Osteoblast (primary cell): ENCODE measurements around the gene LRP8. TPM values are rescaled to one million over a fixed set of nuclear protein-coding genes. Genes with fewer than 3 reads are reported as not detected.
A peak's percentile ranks its signal among the peaks of the same experiment; 100 is the strongest.
"Not testable (repeated sequence)": the region's sequence is repeated elsewhere in the genome, so short reads cannot be mapped to it uniquely, and the experiment has no call there.

Experiments
- DNase-seq: peaks from one replicate; pipeline ENCODE4 v3.0.0; 2011; ENCODE audit warnings: low spot score, mixed read lengths; ENCODE audit not compliant: insufficient read length; ENCODE audit errors: missing footprints
- H2AFZ ChIP-seq: 2 replicates; pipeline ENCODE4 v1.6.0; 2011; ENCODE audit warnings: mild to moderate bottlenecking, low read length
- H3K27ac ChIP-seq: 2 replicates; pipeline ENCODE4 v1.5.1; 2011; ENCODE audit warnings: mild to moderate bottlenecking, low read depth, low read length, moderate library complexity
- H3K27me3 ChIP-seq: 2 replicates; pipeline ENCODE4 v1.6.0; 2012; ENCODE audit warnings: mild to moderate bottlenecking, control low read depth, inconsistent platforms, low read length, moderate library complexity; ENCODE audit not compliant: insufficient read depth
- H3K36me3 ChIP-seq: 2 replicates; pipeline ENCODE4 v1.5.1; 2011; ENCODE audit warnings: mild to moderate bottlenecking, low read length, control low read depth, moderate library complexity; ENCODE audit not compliant: insufficient read depth
- H3K4me1 ChIP-seq: 2 replicates; pipeline ENCODE4 v1.5.1; 2011; ENCODE audit warnings: mild to moderate bottlenecking, low read length, control low read depth, moderate library complexity; ENCODE audit not compliant: insufficient read depth
- H3K4me2 ChIP-seq: 2 replicates; pipeline ENCODE4 v1.6.0; 2011; ENCODE audit warnings: mild to moderate bottlenecking, low read length; ENCODE audit not compliant: insufficient read depth
- H3K4me3 ChIP-seq: fragments of 200-600 bp; sonication (generic); 3 replicates; pipeline ENCODE4 v1.5.1; 2012; ENCODE audit warnings: mild to moderate bottlenecking, low read length, inconsistent platforms; ENCODE audit not compliant: insufficient read depth
- H3K79me2 ChIP-seq: 2 replicates; pipeline ENCODE4 v1.6.0; 2012; ENCODE audit warnings: mild to moderate bottlenecking, low read length, control low read depth, inconsistent platforms; ENCODE audit not compliant: insufficient read depth
- H3K9me3 ChIP-seq: 2 replicates; pipeline ENCODE4 v1.5.1; 2011; ENCODE audit warnings: low read depth, low read length, control low read depth
- H4K20me1 ChIP-seq: 2 replicates; pipeline ENCODE4 v1.6.0; 2012; ENCODE audit warnings: mild to moderate bottlenecking, low read length, control low read depth; ENCODE audit not compliant: insufficient read depth
- total RNA-seq: library from RNA; depleted of rRNA; stranded (reverse); fragments of >200 nt; gene quantifications from 2 replicates; pipeline ENCODE4 v1.2.3, GENCODE V29; 2012
- TF ChIP-seq, protein P1 (sequence below): IDR thresholded peaks from 2 replicates; pipeline ENCODE4 v1.5.1; 2011; ENCODE audit warnings: mild to moderate bottlenecking, low read depth, low read length, moderate library complexity; ENCODE audit errors: extremely low read depth

The LRP8 gene
- total RNA-seq, 1 donor, result 11.2 TPM

DNA sequence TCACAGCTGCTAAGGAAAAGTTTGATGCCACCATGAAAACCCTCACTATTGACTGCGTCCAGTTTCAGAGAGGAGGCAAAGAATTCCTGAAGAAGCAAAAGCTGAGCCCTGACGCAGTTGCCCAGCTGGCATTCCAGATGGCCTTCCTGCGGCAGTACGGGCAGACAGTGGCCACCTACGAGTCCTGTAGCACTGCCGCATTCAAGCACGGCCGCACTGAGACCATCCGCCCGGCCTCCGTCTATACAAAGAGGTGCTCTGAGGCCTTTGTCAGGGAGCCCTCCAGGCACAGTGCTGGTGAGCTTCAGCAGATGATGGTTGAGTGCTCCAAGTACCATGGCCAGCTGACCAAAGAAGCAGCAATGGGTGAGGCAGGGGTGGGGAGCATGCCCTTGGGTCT, 116.9 kb downstream of the LRP8 start:
- Histone ChIP-seq H3K27ac (no peak overlapping the region), H3K4me3 (no peak overlapping the region), H3K36me3 (peaks cover 69% of the 10 kb centered on the region), H3K9me3 (peaks cover 2% of the 10 kb centered on the region), H3K4me2 (no peak overlapping the region), H3K4me1 (peaks cover 9% of the 10 kb centered on the region), H4K20me1 (no peaks in the 10 kb centered on the region), H2AFZ (no peak overlapping the region), H3K79me2 (peaks cover 2% of the 10 kb centered on the region), H3K27me3 (no peaks in the 10 kb centered on the region)
- DNase-seq, result no peak
- TF ChIP-seq, protein P1, sequence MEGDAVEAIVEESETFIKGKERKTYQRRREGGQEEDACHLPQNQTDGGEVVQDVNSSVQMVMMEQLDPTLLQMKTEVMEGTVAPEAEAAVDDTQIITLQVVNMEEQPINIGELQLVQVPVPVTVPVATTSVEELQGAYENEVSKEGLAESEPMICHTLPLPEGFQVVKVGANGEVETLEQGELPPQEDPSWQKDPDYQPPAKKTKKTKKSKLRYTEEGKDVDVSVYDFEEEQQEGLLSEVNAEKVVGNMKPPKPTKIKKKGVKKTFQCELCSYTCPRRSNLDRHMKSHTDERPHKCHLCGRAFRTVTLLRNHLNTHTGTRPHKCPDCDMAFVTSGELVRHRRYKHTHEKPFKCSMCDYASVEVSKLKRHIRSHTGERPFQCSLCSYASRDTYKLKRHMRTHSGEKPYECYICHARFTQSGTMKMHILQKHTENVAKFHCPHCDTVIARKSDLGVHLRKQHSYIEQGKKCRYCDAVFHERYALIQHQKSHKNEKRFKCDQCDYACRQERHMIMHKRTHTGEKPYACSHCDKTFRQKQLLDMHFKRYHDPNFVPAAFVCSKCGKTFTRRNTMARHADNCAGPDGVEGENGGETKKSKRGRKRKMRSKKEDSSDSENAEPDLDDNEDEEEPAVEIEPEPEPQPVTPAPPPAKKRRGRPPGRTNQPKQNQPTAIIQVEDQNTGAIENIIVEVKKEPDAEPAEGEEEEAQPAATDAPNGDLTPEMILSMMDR, result no peak

GRCh38 chr1:53210352-53210751, 117.5 kb downstream of the LRP8 start:
- Histone ChIP-seq H3K36me3 (peaks cover 70% of the 10 kb centered on the region), H2AFZ (no peak overlapping the region), H3K4me3 (no peak overlapping the region), H3K4me2 (no peak overlapping the region), H4K20me1 (no peaks in the 10 kb centered on the region), H3K27me3 (no peaks in the 10 kb centered on the region), H3K9me3 (peaks cover 2% of the 10 kb centered on the region), H3K4me1 (peaks cover 9% of the 10 kb centered on the region), H3K27ac (no peak overlapping the region), H3K79me2 (peaks cover 5% of the 10 kb centered on the region)
- TF ChIP-seq, protein P1, result no peak
- DNase-seq, result no peak

GRCh38 chr1:53207726-53208125, 120.1 kb downstream of the LRP8 start:
- Histone ChIP-seq H3K27me3 (no peaks in the 10 kb centered on the region), H3K27ac (peak overlapping the region; percentile 24), H3K4me1 (peaks cover 9% of the 10 kb centered on the region), H3K79me2 (peaks cover 5% of the 10 kb centered on the region), H3K4me2 (no peak overlapping the region), H4K20me1 (no peaks in the 10 kb centered on the region), H3K4me3 (no peak overlapping the region), H3K36me3 (peaks cover 75% of the 10 kb centered on the region), H2AFZ (no peak overlapping the region), H3K9me3 (peaks cover 2% of the 10 kb centered on the region)
- DNase-seq, result no peak
- TF ChIP-seq, protein P1, result no peak

DNA sequence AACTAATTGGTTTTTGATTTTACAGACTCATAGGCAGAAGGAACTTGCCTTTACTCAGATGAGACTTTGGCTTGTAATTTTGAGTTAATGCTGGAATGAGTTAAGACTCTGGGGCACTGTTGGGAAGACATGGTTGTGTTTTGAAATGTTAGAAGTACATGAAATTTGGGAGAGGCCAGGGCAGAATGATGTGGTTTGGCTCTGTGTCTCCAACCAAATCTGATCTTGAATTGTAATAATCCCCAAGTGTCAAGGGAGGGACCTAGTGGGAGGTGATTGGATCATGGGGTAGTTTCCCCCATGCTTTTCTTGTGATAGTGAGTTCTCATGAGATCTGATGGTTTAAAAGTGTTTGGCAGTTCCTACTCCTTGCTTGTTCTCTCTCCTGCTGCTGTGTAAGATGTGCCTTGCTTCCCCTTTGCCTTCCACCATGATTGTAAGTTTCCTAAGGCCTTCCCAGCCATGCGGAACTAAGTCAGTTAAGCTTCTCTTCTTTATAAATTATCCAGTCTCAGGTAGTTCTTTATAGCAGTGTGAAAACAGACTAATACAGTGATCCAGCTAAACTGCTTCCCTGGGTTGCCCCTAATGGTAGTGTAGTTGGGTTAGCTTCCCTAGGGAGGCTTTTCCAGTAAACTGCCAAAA, 121.0 kb downstream of the LRP8 start:
- no peaks in the 10 kb centered on the region for H3K27me3 ChIP-seq
- DNase-seq, result no peak
- H3K4me1 ChIP-seq, result peaks cover 9% of the 10 kb centered on the region
- H3K27ac ChIP-seq, result no peak overlapping the region
- H2AFZ ChIP-seq, result no peak overlapping the region
- no peak overlapping the region for H3K4me3 ChIP-seq
- peaks cover 72% of the 10 kb centered on the region for H3K36me3 ChIP-seq
- TF ChIP-seq, protein P1, result no peak
- H3K9me3 ChIP-seq, result peaks cover 2% of the 10 kb centered on the region
- H3K4me2 ChIP-seq, result no peak overlapping the region
- H4K20me1 ChIP-seq, result no peaks in the 10 kb centered on the region
- H3K79me2 ChIP-seq, result peaks cover 5% of the 10 kb centered on the region

DNA sequence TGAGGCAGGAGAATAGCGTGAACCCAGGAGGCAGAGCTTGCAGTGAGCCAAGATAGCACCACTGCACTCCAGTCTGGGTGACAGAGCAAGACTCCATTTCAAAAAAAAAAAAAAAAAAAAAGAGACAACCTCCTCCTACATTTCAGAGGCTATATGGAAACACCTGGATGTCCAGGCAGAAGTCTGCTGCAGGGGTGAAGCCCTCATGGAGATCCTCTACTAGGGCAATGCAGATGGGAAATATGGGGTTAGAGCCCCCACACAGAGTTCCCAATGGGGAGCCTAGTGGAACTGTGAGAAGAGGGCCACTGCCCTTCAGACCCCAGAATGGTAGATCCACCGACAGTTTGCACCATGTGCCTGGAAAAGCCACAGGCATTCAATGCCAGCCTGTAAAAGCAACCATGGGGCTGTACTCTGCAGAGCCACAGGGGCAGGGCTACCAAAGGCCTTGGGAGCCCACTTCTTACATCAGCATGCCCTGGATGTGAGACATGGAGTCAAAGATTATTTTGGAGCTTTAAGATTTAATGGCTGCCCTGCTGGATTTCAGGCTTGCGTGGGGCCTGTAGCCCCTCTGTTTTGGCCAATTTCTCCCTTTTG, 121.7 kb downstream of the LRP8 start:
- peaks cover 65% of the 10 kb centered on the region for H3K36me3 ChIP-seq
- not testable (repeated sequence) for H4K20me1 ChIP-seq, H3K79me2 ChIP-seq, H3K27ac ChIP-seq, H3K9me3 ChIP-seq, H3K4me2 ChIP-seq, H2AFZ ChIP-seq, H3K27me3 ChIP-seq, DNase-seq, H3K4me3 ChIP-seq, H3K4me1 ChIP-seq

- not testable (repeated sequence) for H3K79me2 ChIP-seq, H3K27ac ChIP-seq, H2AFZ ChIP-seq, H3K9me3 ChIP-seq, H3K4me2 ChIP-seq, H4K20me1 ChIP-seq, H3K4me3 ChIP-seq, H3K27me3 ChIP-seq, H3K4me1 ChIP-seq, DNase-seq
- peaks cover 62% of the 10 kb centered on the region for H3K36me3 ChIP-seq
Measured at GRCh38 chr1:53205496-53205895, 122.4 kb downstream of the LRP8 start.
